PC-9 (cell line): ENCODE measurements around the gene LEP.

Experiments
- EZH2 ChIP-seq: fragments of 200-600 bp; sonication (generic); IDR thresholded peaks from 2 replicates; pipeline ENCODE4 v1.8.0; 2017; ENCODE audit warnings: antibody characterized with exemption, low read depth
- TF ChIP-seq, protein P1 (sequence below): fragments of 200-600 bp; sonication (generic); conservative IDR thresholded peaks from 2 replicates; pipeline ENCODE4 v1.6.1; 2017; ENCODE audit warnings: mixed run types, antibody characterized with exemption, mild to moderate bottlenecking, moderate library complexity

GRCh38 chr7:128307061-128307460 is 66.0 kb downstream of the LEP start:
- TF ChIP-seq, protein P1, sequence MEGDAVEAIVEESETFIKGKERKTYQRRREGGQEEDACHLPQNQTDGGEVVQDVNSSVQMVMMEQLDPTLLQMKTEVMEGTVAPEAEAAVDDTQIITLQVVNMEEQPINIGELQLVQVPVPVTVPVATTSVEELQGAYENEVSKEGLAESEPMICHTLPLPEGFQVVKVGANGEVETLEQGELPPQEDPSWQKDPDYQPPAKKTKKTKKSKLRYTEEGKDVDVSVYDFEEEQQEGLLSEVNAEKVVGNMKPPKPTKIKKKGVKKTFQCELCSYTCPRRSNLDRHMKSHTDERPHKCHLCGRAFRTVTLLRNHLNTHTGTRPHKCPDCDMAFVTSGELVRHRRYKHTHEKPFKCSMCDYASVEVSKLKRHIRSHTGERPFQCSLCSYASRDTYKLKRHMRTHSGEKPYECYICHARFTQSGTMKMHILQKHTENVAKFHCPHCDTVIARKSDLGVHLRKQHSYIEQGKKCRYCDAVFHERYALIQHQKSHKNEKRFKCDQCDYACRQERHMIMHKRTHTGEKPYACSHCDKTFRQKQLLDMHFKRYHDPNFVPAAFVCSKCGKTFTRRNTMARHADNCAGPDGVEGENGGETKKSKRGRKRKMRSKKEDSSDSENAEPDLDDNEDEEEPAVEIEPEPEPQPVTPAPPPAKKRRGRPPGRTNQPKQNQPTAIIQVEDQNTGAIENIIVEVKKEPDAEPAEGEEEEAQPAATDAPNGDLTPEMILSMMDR = no peak
- no peak for TF ChIP-seq EZH2
